Prostate gland (tissue), 2 donors: ENCODE data around the gene PSMD7.

ENCODE experiments used
- CTCF ChIP-seq, 4 experiments: fragments of 200-600 bp in 2 of 4; fragments of 450-650 bp in 2 of 4; sonication (generic) in 2 of 4; IDR thresholded peaks; 1 replicate in 3 of 4; 2 replicates in 1 of 4; pipeline ENCODE4 v1.5.1; 2016 to 2019; ENCODE audit warnings: antibody characterized with exemption in 4 of 4, mild to moderate bottlenecking in 2 of 4, moderate library complexity in 2 of 4
- POLR2A ChIP-seq: fragments of 450-650 bp; IDR thresholded peaks from one replicate; pipeline ENCODE4 v1.6.1; 2016; ENCODE audit warnings: antibody characterized with exemption, mild to moderate bottlenecking
- POLR2AphosphoS5 ChIP-seq: sonication (generic); formaldehyde crosslinking; IDR thresholded peaks from one replicate; pipeline ENCODE4 v1.6.1; 2017; ENCODE audit warnings: antibody characterized with exemption

DNA sequence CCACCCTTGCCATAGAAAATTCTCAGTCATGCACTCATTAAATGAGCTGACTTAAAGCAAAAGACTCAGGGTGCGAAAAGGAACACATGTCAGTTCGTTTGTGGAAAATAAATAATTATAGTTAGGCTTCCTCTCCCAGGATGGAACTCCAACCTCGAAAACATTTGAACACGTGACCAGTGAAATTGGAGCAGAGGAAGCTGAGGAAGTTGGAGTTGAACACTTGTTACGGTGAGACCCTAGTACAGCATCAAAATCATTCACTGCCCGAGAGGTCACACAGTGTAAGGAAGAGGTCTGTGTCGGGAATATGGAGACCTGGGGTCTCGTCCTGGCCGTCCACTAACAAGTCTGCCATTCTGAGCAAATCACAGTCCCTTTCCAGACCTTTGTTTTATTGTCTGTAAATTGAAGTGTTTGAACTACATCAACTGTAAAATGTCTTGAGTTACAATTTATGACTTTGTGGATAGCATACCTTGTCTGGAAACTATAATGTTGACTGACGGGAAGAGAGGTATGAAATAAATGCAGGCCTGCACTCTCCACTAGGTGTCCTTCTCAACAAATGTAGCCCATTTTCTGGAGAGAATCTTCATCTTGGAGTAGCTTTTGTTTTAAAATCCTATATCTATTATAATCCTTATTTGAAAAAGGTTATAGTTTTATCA lies 7.7 kb downstream of the PSMD7 start:
- peak; percentile 49 for TF ChIP-seq POLR2AphosphoS5
- TF ChIP-seq CTCF (IDR thresholded peaks at IDR 0.05) = peak in 3 of 4 experiments; percentile 30 to 50 (median 46)
- no peak for TF ChIP-seq POLR2A
